Measurements from ENCODE around the gene LAMB4.

- TF ChIP-seq POLR2A (IDR thresholded peaks at IDR 0.05) (no peak), CTCF (IDR thresholded peaks at IDR 0.05) (no peak)
Measured at GRCh38 chr7:108122181-108122580, 8.0 kb downstream of the LAMB4 start.
